AG08396 (cell line): Measurements from ENCODE around the gene TSEN54.

Experiments used
- DNase-seq: peaks from one replicate; pipeline ENCODE4 v3.0.0; 2012; ENCODE audit warnings: low spot score, mixed read lengths

Gene TSEN54

DNA sequence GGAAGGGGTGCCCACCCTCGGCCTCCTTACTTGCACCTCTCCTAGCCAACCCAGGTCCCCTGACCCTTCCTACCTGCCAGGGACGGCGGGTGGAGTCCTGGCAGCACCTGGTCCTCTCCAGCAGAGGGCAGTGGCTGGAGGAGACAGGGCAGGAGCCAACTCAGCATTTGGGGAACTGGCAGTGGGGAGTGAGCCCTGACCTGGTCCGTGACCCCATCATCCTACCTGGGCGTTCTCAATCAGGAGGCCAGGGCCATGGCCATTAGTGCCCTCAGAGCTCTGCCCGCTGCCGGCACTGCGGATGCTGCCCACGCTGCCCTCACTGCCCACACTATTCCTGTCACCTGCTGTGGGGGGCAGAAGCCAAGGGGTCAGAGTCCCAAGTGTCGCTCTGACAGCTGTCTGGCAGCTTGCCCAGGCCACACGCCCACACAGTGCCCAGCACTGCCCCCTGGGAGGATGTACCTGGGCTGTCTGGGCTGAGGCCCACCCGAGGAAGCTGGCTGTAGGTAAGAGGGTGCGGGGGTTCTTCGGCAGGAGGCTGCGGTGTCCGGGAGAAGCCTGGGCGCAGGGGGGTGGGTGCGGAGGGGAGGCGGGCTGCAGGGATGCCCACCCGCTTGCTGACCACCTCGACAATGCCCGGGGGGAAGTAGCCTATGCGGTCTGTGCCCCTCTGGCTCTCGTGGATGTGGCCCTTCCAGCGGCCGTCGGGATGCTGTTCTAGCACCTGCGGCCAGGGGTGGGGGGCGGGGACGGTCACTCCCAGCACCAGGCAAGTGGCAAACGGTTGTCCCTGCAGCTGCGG, 11.8 kb upstream of the TSEN54 start:
- DNase-seq, result peak; percentile 66

DNA sequence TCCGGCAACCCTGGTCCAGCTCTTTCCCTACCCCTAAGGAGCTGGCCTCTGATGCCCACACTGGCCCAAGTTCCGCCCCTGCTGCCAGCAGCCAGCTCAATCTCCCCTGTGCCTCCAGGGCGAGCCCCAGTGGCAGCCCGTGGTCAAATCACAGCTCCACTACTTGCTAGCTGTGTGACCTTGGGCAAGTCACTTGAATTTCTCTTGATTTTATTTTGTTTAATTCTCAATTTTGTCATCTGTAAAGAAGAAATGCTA, 11.2 kb upstream of the TSEN54 start:
- DNase-seq, result no peak

DNA sequence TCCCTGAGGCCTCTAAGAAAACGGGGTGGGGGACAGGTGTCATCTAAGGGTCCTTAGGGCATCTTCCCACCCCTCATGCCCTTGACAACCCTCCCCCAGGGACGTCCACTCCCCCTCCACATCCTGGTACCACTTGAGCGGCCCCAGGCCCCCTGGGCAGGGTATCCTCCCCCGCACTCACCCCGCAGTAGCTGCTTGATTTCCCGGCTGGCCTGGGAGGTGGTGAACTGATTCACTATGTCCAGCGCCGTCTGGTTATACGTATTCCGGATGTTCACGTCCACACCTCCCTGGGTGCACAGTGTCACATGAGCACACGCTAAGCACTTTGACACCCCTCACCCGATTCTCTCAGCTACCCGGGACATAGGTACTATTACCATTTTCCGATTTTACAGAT, 10.7 kb upstream of the TSEN54 start:
- no peak for DNase-seq

DNA sequence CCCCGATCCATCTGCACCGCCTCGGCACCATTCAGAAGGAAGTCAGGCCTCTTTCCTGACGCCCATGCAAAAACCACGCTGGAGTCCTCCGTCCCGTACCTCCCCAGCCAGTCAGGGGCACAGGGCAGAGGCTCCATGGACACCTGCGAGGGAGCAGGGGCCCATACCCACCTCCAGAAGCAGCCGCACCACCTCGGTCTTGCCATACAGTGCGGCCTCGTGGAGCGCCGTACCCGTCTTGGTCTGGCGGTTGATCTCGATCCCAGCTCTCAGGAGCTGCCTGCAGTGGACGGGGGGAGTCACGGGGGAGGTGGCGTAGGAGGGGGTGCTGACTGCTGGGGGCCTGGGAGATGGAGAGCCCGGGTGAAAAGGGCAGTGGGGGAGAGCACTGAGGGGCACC, 10.2 kb upstream of the TSEN54 start:
- no peak for DNase-seq

DNA sequence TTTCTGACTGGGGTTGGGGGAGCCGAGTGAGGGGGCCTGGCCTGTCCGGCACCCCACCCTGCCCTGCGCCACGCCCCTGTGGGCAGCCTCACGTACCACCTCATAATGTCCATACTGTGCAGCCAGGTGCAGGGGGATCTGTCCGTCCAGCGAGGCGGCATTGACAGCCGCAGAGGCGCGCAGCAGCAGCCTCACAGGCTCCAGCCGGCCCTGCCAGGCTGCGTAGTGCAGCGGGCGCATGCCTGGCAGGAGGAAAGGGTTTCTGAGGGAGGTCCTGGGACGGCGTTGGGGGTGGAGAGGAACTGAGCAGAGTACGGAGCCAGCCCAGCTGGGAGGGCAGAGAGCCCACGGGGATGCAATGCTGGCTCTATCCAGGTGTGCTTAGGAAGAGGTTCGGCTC, 9.4 kb upstream of the TSEN54 start:
- DNase-seq, result no peak

DNA sequence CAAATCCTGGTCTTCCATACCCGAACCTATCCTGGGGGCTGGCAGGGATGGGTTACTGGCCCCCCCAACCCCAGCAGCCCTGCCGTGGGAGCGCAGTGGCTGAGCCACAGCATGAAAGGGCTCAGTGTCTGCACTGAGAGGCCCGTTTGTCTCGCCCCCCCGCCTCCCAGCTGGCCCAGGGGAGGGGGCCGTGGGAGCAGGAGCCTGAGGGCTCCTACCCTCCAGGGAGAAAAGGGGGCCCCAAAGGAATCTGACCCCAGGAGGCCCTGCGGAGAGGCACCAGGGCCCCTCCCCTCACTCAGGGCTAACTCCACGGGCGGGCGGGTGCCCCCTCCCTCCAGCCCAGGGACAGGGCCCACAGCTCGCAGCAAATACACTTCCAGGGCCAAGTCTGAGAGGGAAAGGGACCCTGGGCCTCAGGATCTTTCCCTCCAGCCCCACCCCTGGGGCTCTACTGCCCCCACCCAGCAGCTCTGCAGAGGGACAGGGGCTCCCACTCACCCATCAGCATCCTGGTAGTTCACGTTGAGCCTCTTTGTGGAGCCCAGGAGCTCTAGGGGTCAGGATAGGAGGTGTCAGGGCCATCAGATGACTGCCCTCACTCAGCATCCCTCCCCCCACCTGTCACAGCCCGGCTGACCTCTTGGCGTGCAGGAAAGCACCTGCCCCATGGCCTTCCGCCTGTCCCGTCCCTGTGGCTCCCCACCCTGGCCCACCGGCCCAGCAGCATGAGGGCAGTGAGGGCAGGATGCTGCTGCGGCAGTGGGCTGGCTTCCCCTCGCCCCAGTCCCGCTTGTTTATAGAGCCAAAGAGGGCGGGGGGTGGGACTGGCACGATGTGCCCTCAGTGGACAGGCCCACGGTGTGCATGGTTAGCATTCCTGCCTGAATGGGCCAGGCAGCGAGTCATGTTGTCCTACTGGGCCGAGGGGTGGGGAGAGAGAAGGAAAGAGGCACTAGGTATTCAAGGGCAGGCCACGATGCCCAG, 8.3 kb upstream of the TSEN54 start:
- DNase-seq, result no peak

DNA sequence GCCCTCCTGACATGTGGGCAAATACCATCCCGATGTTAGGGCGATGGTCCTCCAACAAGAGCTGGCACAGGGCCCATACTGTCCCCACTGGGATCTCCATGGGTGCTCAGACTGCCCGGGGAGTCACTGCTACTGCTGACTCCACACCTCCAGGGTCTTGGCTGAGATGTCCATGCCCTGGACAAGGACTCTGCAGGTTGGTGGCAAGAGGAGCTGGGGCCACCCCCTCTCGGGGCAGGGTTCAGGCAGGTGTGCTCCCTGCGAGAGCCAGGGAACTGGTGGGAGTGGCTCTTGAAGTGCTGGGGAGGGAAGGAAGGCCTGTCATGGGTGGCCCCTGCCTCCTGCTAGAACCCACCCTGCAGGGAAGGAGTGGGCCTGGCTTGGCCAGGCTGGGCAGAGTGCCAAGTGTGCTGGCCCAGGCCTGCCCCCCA, 7.4 kb upstream of the TSEN54 start:
- DNase-seq, result no peak

DNA sequence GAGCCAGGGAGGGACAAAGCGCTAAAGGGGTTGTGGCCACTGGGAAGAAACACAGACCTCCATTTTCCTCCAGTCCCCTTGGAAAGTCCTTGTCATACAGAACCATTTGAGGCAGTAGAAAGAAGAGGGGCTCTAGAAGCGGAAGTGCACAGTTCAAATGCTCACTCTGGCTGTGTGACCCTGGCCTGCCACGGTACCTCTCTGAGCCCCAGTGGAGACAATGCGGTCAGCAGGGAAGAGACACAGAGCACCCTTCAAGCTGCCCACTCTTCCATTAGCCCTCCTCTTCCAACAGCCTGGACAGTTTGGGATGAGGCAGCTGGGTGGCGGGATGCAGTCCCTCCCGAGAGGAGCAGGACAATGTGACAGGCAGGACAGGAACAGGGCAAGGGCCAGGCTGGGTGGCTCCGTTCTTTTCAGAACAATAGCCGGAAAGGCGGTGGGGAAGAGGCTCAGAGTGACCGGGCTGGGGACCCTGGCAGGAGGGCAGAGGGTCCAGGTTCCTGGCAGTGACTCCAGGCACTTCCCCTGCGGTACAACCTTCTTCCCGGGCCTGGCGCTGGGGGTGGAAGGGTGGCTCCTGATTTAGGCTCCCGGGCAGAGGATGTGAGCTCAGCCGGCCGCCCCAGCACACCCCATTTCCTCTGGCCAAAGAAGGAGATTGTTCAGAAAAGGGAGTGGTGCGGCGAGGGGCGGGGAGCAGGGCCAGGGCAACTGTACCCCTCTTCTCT, 6.6 kb upstream of the TSEN54 start:
- DNase-seq, result no peak

DNA sequence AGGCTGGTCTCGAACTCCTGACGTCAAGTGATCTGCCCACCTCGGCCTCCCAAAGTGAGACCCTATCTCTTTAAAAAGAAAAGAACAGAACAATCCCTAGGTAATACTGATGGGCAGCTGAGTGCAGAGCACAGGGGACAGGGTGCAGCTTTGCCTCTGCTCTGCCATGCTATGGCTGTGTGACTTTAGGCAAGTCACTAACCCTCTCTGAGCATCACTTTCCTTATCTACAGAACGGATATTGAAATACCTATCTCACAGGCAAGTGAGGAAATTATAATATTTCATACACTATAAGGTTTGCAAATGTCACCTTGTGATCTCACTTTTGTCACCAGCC, 5.1 kb upstream of the TSEN54 start:
- DNase-seq, result no peak

DNA sequence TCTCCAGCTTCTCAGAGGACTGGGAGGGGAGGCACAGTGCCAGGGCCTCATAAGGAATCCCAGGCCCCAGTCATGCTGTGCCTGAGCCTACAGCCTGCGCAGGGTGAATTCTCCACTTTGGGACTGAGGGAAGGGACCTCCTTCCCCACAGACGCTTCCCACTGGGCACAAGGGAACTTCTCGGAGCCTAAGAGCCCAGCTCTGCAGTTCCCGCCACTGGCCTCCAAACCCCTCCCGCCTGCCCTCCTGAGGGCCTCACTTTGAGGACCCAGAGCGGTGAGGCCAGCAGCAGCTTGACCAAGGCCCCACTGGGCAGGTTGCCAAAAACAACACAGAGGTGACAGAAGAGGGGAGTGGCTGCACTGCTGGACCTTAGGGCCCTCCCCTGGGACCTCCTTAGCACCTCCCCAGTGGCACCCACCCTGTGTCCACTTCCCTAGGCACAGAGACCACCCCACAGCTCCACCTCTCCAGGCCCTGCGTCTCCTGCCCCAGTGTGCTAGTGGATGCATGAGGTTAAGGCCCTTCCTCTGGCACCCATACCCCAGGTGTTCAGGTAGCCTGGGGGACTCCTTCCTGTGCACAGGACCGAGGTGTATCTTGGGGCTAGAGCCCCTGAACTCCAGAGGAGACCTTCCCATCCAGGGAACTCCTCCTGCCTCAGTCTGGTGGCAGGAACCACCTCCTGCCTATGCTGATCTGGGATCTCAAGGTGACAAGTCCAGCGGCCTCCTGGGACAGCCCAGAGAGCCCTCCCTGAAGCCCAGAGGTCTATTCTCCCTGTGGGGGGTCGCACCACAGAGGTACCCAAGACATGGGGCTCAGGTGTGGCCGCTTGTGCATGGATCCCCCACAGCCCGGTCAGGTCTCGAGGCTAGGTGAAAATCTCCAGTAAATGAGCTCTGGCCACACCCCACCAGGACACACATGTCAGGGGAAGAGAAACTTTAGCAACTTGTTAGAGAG, 4.4 kb upstream of the TSEN54 start:
- DNase-seq, result no peak

DNA sequence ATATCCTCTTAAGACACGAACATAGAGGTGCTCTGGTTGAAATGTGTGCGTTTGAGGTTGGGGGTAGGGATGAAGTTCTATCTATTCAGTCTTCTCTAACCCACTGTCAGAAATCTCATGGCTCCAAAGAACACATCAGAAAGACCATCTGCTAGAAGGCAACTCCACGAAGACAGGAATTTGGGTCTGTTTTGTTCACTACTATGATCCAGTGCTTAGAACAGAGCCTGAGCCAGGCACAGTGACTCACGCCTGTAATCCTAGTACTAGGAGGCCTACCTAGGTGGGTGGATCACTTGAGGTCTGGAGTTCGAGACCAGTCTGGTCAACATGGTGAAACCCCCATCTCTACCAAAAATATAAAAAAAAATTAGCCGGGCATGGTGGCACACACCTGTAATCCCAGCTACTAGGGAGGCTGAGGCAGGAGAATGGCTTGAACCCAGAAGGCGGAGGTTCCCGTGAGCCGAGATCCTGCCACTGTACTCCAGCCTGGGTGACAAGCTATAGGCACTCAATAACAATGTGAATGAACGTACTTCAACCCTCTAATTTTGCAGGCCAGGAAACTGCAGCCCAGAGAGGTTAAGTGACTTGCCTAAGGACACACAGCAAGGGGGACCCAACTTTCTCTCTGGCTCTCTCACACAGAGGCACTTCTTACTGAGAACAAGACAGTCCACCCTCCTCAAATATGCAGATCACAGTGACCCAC, 3.2 kb upstream of the TSEN54 start:
- DNase-seq, result no peak

DNA sequence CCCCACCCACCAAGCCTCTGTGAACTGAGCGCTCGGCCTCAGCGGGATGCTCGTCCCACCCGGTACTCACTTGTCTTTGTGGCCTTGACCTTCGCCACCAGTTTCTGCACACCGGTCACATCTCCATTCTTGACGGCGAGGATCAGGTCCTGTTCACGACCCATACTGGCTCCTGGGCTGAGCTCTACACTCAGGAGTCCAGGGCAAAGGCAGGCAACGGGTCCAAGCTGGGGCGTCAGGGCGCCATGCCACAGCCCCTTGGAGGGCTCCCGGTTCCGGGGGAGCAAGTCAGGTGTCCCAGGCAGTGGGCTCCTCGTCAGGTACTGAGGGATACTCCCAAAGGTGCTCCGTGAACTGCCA, 2.7 kb upstream of the TSEN54 start:
- no peak for DNase-seq

DNA sequence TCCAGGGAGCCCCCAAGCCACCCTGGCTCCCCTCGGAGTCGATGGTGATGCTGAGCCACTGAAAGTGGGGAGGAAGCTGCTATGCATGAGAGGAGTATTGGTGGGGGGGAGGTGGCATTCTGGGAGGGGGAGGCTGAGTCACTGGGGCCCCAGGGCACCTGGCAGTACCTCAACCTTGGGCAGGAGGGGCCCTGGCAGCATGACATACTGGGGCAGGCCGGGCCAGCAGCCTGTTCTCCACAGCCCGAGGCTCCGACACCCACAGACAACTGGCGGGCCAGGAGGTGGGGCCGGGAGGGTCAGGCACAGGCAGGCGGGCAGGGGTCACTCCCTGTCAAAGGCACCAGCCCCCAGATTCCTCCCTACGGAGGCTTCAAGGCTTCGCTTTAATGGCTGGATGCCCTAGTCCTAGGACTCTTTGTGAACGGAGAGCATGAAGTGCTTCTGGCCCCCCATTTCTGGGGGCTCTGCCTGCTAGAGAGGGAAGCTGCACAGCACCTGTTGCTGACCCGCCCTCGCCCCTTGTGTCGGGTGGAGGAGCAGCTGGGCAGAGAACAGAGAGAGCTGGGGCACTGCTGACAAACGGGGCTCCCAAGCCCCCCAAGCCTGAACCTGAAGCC, 1.9 kb upstream of the TSEN54 start:
- DNase-seq, result no peak

DNA sequence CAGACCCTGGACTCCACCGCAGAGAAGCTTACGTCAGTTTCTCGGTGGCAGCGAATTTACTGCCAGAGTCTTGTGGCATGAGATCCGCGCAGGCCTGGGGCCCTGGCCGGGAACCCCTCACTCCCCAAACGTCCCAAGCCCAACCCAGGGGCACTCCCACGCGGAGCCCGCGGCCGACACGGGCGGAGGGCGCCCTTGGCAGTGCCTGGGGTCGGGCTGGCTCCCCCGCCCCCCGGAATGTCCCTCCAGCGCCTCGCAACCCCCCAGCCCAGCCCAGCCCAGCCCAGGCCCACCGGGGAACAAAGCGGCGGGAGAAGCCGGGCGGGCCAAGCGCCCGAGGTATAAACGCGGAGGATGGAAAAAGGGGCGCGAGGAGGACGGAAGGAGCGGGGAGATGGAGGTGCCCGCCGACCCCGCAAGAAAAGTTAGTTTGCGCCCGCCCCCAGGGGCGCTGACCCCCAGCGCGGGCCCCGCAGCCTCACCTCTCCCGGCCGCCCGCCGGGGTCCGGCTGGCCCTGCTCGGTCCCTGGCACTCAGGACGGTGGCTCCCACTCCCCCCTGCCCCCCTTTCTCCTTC, 1.3 kb upstream of the TSEN54 start:
- DNase-seq, result no peak

DNA sequence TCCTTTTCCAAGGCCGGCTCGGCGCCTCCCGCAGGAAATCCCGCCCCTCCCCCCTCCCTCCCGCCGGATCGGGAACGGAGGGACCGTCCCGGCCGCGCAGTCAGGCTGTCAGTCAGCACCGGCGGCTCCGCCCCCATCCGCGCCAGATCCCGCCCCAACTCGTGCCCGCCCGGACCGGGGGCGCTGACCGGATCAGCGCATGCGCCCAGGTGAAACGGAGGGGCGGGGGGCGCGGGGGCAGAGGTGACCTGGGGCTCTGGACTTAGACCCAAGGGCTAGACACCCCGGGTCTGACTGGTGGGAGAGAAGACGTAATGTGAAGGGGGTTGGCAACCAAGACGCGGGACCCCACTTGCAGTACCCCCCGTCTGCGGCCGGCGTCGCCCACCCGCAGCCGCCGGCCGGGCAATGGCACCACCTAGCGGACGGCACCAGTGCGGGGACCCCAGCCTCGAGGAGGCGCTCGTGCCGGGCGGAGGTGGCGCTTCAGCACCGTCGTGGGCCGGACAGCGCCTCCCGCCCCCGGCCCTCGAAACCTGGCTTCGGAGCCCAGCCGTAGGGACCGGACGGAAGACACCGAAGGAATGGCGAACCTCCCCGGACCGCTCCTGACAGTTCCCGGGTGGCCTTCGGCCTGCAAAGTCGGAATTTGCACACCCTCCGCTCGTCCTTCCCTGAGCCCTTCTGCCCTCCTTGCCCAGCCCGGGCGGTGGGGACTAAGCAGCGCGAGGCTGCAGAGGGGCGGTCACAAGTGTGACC, 653 bp upstream of the TSEN54 start, which contains the start of gene CASKIN2:
TSS of gene CASKIN2 (minus strand) at position 42 of the 759 bp plus-strand sequence. CDS start 1,733 bp downstream, outside the sequence.
- DNase-seq, result peak; percentile 100

DNA sequence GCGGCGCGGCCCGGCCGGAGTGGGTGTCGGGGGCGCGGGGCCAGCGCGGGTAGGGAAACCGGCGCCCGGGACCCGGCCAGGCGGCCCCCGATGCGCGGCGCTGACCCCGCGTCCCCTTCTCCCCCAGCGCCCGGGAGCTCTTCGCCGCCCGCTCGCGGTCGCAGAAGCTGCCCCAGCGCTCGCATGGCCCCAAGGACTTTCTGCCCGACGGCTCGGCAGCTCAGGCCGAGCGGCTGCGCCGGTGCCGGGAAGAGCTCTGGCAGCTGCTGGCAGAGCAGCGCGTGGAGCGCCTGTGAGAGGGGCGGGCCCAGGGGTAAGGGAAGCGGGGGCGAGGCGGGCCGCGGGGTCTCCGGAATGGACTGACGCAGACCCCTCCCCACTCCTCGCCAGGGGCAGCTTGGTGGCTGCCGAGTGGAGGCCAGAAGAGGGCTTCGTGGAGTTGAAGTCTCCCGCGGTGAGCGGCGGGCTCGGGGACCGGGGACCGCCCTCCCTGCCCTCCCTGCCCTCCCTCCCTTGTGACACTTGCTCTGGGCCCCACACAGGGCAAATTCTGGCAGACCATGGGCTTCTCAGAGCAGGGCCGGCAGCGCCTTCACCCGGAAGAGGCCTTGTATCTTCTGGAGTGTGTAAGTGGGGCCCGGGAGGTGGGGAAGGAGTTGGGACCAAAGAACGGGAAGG, 430 bp downstream of the TSEN54 start:
- DNase-seq, result peak; percentile 72

DNA sequence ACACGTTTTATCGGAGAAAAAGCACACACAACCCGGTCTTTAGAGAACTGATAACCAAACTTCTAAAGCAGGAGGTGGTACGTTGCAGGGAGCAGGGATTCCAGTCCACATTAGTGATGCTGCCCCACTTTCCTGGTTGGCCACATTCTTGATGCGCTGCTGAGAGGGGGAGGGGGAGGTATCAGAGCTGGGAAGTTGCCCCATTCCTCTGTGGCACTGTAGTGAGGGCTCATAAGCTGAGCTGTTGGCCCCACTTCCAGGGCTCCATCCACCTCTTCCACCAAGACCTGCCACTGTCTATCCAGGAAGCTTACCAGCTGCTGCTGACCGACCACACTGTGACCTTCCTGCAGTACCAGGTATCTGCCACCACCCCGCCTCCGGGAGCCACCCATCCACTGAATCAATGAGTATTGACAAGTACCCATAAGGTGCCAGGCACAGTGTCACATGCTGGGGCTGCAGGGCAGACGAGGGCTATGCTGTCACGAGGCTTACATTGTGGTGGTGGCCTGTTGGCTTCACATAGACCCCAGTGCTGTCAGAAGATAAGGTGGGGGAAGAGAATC, 1.1 kb downstream of the TSEN54 start:
- DNase-seq, result no peak

DNA sequence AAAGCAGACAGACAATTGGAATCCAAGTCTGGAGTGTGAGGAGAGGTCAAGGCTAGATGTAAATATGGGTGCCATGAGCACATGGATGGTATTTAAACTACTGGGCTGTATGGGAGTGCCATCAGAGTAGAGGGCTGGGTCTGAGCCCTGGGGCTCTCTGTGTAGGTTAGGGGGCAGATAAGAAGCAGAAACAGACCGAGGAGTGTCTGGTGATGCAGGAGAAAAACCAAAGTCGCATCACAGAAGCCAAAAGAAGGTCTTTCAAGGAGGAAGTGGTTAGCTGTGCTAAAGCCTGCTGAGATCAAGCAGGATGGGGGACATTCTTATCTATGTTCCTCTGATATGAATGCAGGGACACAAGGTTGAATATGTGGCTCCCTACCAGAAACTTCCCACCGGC, 1.9 kb downstream of the TSEN54 start:
- DNase-seq, result no peak
